HG02840 (cell line): ENCODE results near the gene LYZL6.
"Not testable (repeated sequence)": the region's sequence is repeated elsewhere in the genome, so short reads cannot be mapped to it uniquely, and the experiment has no call there.

Source experiments
- ATAC-seq: cut with Tn5 transposase; IDR thresholded peaks from one replicate; pipeline ENCODE4 v1.9.1; 2021; ENCODE audit warnings: mild to moderate bottlenecking, moderate library complexity, moderate number of reproducible peaks; ENCODE audit not compliant: unreplicated experiment, low FRiP score

Gene LYZL6

GRCh38 chr17:35948092-35948491 is 4.6 kb upstream of the LYZL6 start:
- no peak for ATAC-seq

- no peak for ATAC-seq
Measured at GRCh38 chr17:35947156-35947585, 3.7 kb upstream of the LYZL6 start.

GRCh38 chr17:35944151-35944550 is 638 bp upstream of the LYZL6 start:
- no peak for ATAC-seq

GRCh38 chr17:35942588-35943186 is 826 bp downstream of the LYZL6 start:
- no peak for ATAC-seq

GRCh38 chr17:35938492-35938891 is 5.0 kb downstream of the LYZL6 start:
- ATAC-seq: not testable (repeated sequence)

- no peak for ATAC-seq
Measured at GRCh38 chr17:35936063-35936462, 7.5 kb downstream of the LYZL6 start.

- ATAC-seq: no peak
Measured at GRCh38 chr17:35934760-35935159, 8.8 kb downstream of the LYZL6 start.

GRCh38 chr17:35932586-35932985 is 10.9 kb downstream of the LYZL6 start:
- ATAC-seq: no peak

GRCh38 chr17:35931794-35932425 is 11.6 kb downstream of the LYZL6 start:
- ATAC-seq: no peak

- ATAC-seq: peak; percentile 72
Measured at GRCh38 chr17:35930211-35931065, 13.1 kb downstream of the LYZL6 start, which contains the start of gene RDM1. TSS of gene RDM1 (minus strand) at chr17:35930773. CDS start at chr17:35930727, 46 bp downstream.

- no peak for ATAC-seq
Measured at GRCh38 chr17:35927714-35928113, 15.8 kb downstream of the LYZL6 start.

GRCh38 chr17:35923609-35924114 is 19.9 kb downstream of the LYZL6 start:
- no peak for ATAC-seq

- no peak for ATAC-seq
Measured at GRCh38 chr17:35920229-35920628, 23.3 kb downstream of the LYZL6 start.

- ATAC-seq: no peak
Measured at GRCh38 chr17:35918665-35919064, 24.8 kb downstream of the LYZL6 start.

GRCh38 chr17:35917519-35918213 is 25.8 kb downstream of the LYZL6 start:
- ATAC-seq: no peak

- no peak for ATAC-seq
Measured at GRCh38 chr17:35915153-35915964, 28.2 kb downstream of the LYZL6 start.

GRCh38 chr17:35914354-35914753 is 29.2 kb downstream of the LYZL6 start:
- ATAC-seq: no peak

- ATAC-seq: no peak
Measured at GRCh38 chr17:35913609-35914008, 29.9 kb downstream of the LYZL6 start.

GRCh38 chr17:35912942-35913341 is 30.6 kb downstream of the LYZL6 start:
- ATAC-seq: no peak
